ENCODE measurements around the gene NRG2.

NRG2 gene

DNA sequence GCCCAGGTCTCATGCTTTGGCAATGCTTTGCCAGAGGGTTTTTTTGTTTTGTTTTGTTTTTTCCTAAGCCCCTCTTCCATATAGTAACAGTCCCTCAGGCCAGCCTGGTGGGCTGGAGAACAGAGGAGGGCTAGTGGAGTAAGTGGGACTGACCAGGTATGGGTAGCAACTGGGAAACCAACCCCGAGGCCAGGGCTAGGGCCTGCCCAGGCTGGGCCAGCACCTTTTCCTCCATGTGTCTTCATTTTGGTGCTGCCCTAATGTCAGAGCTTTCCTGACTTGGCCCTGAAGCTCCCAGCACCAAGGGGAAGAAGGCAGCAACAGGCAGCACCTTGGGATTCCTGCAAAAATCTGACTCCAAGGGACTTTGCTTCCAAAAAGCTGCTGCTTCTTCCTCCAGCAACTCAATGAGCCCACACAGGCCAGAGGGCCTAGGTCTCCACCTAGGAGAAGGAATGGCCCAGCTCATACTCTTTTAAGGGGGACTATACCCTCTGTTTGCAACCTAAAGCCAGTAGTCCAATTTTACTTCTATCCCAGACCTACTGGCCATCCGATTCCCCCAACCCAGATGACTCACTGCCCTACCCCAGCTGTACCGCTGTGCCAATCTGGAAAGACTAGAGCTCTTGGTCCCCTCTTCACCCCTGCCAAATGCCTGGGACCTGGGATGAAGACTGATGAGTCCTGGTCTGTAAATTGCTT lies 142.4 kb downstream of the NRG2 start:
- no peak for DNase-seq

DNA sequence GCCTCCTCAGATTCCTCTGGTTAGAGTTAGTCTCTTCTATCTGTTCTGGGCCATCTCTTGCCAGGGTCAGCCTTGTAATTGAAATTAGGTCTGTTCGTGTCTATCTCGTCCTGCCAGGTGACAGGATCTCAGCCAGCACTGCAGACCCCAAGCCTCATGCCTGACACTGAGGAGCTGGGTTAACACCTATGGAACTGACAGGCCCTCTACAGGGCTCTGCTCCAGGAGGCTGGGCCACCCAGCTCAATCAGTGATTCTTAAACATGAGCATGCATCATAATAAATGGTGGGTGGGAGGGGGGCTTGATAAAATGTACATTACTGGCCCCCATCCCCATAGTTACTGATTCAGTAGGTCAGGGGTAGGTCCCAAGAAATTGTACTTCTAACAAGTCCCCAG lies 144.1 kb downstream of the NRG2 start:
- DNase-seq: no peak

DNA sequence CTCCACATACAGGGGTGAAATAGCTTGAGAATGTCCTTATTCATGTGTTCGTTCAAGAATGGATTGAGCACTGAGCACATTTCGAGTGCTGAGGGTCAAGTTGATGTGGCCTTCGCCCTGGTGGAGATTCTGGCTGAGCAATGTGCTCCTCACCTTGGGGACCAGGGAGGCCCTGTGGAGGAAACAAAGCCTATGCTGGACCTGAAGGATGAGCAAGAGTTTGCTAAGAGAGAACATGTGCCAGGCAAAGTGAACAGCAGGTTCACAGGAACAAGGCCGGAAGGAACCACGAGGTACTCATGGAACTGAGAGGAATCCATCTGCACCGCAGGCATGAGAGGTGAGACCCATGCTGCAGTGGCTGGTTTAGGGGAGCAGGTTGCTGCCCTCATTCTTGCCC lies 145.1 kb downstream of the NRG2 start:
- DNase-seq: no peak

DNA sequence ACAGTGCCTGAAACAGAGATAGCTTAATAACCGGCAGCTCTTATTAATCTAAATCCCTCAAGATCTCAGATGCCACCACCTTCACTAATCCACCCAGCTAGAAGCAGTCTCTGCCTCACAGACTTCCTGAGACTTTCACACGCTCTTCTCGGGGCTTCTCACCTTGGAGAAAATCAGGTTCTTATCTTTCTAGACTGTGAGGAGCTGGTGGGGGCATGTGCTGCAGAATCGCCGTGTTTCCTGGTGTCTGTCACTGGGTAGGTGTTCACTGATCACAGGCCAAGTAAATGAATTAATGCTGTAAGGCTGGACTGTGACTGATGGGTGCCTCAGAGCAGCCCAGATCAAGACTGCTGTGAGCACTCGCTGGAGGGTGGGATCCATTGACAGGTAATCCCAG lies 145.8 kb downstream of the NRG2 start:
- no peak for DNase-seq

DNA sequence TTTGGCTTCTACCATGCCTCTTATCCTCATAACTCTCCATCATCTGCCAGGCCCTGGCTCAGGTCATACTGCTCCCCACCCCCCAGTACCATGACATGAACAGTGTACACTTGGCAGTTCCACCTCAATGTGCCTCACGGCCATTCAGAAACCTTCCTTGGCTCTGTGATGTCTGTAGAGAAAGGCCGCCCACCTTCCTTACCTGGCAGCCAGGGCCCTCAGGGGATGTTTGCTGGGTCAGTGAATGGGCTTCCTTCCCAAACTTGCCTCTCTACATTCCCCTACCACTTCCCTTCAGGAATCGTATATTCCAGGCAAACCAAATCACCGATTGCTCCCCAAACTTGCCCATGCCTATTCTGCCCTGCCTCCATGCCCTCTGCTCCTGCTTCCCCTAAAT lies 146.4 kb downstream of the NRG2 start:
- DNase-seq: no peak

DNA sequence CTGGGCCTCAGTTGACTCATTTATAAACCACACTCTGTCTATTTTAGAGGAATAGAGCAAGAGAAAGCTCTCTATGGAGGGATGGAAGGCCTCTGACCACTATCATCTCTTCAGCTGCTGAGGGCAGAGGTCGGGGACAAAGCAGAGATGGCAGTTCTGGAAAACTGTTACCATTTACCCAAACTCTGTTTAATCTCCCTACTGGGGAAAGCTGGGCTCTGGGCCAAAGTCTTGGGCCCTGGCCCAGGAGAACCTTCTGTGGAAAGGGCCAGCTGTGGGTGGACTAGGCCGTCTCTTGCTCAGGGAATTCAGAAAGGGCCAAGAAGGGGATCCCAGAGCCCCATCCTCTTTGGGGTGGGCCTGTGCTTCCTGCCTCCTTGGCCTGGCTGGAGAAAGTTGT lies 147.5 kb downstream of the NRG2 start:
- DNase-seq: no peak

DNA sequence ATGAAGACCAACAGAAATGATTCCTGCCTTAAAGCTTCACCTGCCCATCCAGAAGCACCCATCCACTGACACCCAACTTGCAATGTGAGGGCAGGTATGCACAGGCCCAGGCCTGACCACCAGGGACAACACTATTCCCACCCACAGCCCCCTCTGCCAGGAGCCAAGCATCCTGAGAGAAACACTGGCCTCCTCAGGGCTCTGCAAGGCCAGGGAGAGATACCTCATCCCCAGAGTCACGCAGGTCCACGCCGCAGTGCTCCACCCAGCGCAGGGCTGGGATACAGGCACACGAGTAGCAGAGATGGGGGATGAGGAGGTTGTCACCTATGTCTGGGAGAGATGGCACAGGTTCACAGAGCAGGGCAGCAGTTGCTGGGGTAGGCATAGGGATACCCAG lies 148.1 kb downstream of the NRG2 start:
- DNase-seq: no peak

DNA sequence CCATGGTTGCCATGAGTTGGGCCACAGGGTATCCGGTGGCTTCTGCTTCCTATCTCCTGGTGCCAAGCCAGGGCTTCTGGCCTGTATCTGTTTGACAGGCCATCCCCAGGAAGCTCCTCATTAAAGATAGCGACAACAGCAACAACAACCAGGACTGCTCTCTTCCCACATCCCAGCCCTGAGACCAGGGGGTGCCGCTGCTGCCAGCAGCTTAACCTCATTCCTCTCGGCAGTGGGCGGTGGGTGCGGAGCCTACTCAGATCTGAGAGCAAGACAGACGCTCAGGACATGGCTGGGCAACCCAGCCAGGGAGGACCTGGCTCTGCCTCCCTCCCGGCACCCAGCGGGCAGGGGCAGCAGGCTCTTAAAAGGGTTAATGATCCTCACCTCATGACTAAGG lies 149.2 kb downstream of the NRG2 start:
- DNase-seq: no peak

DNA sequence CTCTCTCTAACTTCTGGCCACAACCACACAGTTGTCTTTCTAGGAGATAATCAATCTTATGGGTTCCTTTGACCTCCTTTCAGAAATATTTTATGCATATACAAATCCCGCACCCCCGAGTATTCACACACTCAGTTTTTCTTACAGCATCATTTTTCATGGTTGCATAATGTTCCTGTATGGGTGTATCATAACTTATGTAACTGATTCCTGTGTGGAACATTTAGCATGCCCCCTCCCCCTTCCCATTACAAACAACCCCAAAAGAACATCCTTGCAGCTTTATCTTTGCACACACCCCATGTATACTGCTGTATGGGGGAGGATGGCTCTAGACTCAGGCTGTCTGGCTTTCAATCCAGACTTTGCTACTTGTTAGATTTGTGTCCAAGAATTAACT lies 153.7 kb downstream of the NRG2 start:
- no peak for DNase-seq

DNA sequence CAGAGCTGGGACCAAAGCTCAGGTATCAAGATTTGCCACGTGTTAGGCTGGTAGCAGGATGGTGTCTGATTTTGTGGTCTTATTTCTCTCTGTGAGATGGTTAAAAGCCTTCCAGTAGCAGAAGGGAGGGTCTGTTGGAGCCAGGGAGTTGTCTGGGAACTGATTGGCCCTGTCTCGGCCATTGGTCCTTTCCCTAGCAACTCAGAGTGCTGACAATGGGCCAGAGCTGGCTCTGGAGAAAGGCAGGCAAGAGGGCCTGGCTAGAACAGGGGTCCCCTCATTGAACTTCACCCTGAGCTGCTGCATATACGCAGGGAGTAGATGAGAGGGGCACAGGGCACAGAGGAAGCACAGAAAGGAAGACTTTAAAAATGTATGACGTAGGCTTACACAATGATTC lies 154.7 kb downstream of the NRG2 start:
- no peak for DNase-seq

DNA sequence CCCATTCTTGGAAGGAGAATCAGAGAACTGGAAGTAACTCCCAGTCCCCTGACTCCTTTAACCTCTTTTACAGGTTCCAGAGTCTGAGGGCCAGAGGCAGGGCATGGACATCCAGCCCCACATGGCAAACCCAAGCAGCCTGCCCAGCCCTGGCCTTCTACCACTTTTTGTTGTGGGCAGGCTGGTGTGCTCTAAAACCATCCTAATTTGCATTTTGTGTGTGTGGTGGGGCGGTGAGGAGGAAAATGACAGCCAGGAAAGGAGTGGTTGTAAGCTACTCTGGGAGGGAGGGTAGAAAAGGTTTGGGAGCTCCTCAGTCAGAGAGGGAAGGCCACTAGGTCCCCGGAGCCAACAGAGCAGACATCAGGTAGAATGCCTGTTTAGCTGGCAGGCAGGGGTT lies 156.9 kb downstream of the NRG2 start:
- DNase-seq: no peak

DNA sequence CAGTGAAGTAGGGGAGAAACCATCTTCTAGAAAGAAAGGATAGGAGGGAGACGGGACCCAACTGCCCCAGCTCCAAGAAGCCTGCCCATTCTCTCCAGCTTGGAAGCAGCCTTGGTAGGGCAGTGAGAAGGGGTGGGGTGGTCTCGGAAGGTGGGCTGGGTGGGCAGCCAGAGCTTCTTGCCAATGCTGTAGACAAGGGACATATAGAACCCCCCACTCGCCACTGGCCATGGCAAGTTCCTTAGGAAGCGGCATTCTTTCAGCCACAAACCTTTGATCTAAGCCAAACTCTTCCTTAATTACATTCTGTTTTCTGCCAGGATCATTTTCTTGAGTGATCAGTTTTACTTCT lies 157.3 kb downstream of the NRG2 start:
- no peak for DNase-seq

DNA sequence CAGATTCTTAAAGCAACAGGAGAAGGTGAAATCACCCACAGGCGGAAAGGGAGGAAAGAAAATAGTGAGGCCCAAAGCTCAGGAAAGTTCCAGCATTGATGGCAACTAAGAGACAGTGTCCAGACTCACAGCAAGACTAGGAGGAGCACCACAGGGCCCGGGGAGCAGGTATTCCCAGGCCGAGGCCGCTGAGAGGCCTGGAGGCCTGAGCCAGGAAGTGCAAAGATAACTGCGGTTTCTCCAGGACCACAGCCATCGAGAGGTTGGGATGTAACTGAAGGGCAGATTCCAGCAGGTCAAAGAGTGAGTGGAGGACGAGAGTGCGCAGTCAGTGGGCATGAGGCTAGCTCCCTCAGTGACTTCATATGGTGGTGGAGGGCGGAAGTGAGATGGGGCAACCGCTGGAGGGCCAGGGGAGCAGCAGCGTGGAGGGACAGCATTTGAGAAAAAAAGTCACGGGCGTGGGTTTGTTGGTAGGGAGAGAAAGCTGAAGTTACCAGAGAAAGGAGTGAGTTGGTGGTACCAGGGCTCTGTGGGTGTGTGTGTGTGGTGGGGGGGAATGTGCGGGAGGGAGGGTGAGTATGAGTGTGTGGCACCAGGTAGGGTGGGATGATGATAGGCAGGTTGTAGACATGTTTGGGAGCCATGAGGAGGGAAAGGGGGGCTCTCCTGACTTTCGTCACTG lies 157.8 kb downstream of the NRG2 start:
- no peak for DNase-seq

DNA sequence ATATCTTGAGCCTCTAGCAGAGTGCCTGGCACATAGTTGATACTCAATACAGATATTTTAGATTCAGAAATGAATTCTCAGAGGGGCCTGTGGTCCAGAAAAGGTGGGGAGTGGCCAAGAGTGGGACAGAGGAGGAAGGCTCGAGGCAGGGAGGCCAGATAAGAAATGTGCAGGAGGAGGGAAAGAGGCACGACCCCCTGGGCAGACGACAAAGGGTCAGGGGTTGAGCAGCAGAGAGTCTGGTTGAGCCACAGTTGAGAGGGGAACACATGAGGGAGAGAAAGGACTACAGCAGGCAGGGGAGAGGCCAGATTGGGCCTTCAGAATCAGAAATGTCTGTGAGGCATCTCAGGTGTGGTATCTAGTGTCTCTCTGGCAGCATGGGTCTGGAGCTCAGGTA lies 158.4 kb downstream of the NRG2 start:
- DNase-seq: no peak

DNA sequence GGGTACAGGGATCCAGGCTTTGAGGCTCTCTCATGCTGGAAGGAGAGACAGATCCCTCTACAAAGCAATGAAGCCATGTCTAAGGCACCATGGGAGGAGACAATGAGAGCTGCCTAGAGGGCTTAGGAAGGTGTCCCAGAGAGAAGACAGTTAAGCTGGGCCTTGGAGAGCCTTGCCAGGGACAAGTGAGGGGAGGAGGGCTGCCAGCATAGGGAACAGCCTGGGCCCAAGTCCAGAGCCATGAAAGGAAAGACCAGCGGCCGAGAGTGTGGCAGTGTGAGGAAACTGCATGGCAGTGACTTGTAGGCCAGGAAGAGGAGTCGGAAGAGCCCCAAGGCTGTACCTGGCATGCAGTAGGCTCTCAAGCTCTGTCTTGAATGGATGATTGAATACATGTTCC lies 159.0 kb downstream of the NRG2 start:
- no peak for DNase-seq

DNA sequence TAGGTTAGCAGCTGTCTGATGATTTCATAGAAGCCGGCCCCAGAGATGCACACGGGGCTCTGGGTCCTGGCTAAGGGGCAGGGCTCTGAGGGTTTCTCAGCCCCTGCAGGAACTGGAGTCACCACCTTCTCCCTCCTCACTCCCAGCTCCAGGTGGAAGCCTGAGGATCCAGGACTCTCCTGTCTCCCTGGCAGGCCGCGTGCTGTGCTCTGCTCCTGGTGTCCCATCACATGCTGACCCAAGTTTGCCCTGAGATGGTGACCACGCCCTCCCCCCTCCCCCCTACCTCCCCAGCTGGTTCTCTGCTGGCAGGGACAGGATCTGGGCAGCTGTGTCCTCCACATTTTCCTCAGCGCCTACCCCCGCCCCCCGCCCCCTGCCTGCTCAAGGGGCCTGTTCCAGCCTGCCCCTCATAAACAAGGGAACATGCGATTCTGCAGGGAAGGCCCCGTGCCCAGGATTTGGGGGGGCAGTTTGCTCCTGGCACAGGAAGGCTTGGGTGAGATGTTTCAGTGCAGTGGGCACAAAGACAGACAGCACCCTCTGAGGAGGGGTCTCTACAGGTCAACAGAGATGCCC lies 160.0 kb downstream of the NRG2 start:
- no peak for DNase-seq

DNA sequence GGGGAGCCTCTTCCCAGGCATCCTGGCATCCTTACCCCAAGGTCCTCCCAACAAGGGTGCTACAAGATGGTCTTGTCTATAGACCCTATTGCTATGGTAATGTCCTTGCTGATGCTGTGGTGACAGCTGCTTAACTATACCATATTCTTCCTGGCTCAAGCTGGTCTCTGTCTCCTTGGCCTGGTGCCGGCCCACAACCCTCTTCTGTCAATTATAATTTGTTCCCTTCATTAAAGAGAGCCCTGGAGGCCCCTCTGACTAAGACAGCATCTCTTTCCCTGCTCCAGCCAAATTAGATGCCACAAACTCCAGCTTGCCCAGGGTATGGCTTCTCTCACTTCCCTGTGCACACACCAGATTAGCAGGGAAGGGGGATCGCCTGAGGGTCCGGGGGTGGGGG lies 160.8 kb downstream of the NRG2 start:
- DNase-seq: no peak

DNA sequence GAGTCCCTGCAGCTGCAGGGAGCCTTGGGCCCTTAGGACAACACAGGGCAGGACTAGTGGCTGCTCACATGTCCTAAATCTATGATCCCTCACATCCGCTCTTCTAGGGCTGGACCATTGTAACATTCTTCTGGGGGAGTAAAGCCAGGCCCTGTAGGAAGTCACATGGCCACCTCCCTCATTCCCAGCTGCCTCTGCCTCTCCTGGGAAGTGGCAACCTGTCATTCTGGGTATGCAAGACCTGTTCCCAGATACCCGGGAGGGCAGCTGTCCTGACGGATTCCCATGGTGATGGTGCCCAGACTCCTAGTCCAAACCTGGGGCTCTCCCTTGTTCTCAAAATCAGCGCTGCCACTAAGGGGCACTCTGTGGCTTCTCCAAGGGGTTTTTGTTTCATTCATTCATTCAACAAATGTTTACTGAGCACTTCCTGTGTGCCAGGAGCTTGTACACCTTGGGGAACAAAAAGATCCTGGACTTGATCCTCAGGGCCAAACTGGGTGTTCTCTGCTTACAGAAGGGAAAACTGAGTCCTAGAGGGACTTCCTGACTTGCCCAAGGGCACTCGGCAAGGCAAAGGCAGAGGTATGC lies 161.9 kb downstream of the NRG2 start:
- DNase-seq: no peak

DNA sequence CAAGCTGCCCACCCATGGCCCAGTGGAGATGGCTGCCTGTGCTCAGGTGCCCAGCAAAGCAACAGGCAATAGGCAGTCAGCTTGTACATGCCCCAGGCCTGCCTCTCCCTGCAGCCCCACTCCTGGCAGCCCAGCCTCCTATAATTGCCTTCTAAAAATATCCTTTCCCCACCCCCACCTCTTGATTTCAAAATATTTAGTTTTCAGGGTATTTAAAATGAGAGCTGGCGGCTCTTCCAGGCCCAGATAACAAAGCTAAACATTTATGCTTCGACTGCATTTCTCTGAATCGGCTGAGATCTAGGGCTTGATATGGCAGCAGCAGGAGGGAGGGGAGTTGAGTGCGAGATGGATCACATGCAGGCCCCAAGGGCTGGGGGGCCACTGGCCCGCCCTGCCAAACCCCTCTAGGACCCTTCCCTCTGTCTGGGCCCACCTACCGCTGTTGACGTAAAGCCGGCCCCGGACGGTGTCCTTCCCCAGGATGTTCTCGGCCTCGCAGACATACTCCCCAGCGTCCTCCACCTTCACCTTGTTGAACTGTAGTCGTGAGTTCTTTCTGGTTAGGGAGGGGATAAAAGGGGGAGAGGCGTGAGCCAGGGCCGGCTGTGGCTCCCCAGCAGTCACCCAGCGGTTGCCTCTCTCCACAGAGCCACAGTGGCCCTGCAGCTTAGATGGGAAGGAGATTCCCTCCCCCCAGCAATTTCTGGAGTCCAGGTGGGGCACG lies 162.5 kb downstream of the NRG2 start:
- DNase-seq: no peak

DNA sequence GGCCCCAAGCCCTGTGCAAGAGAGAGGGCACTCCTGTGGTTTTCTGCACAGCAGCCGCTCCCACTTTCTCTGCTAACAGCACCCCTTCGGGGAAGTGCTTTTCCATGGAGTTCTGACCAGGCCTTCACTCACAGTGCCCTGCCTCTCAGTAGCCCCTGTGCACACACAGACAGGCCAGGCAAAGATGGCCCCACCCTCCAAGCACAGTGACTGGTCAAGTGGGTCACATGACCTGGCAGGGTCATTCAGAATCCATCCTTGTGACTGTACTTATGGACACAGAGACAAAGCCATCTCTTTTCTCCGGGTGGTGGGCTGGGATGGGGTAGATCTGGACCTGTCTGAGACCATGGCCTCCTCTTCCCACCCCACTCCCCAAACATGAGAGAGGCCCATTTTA lies 165.0 kb downstream of the NRG2 start:
- no peak for DNase-seq

DNA sequence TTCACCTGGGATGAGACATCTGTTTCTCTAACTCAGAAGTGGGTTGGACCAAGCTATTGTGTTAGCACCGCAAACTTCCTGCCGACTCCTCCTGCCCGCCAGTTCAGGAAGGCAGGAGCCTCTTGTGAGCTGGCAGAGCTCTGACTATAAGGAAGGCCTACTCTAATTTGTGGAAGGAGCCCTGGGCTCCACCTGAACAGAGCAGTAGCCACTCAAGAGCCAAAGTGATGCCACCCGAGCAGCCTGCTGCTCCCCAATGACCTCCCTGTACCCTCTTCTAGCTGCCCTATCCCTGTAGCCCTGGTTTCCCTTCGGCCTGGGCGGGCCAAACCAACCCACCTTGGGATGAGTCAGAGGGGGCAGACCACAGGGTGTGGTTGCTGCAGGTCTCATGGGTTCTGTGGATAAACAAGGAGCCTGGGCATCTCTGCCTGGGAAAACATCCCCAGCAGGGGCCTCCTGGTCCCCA lies 165.9 kb downstream of the NRG2 start:
- no peak for DNase-seq

DNA sequence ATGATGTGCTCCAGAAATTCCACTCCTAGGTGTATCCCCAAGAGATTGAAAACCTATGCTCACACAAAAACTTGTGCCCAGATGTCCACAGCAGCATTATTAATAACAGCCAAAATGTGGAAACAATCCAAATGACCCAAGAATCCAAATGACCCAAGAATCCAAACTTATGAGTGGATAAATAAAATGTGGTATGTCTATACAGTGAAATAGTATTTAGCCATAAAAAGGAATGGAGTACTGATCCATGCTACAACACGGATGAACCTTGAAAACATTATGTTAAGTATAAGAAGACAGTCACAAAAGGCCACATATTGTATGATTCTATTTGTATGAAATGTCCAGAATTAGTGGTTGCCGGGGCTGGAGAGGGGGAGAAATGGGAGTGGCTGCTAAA lies 167.1 kb downstream of the NRG2 start:
- no peak for DNase-seq

Measured in SIG-M5 (cell line).